Occipital lobe (tissue), 1 donor: ENCODE measurements around the gene COTL1. TPM values are rescaled to one million over a fixed set of nuclear protein-coding genes. Genes with fewer than 3 reads are reported as not detected.

Source experiments
- total RNA-seq: library from RNA; depleted of rRNA; stranded (reverse); fragments of >200 nt; gene quantifications from one replicate; pipeline ENCODE4 v1.2.3, GENCODE V29; 2014

Gene COTL1
- total RNA-seq, 1 donor from 2014 or later: 89.7 TPM

Other genes with a start within 250 kb of the COTL1 start
- gene ATP2C2, start 249.5 kb downstream of the COTL1 start, total RNA-seq: 7.0 TPM
- 12.8 TPM for gene MEAK7, start 113.4 kb downstream of the COTL1 start, total RNA-seq
- gene KLHL36, start 30.4 kb upstream of the COTL1 start, total RNA-seq: 75.2 TPM
- gene USP10, start 81.9 kb upstream of the COTL1 start, total RNA-seq: 46.5 TPM
- 2.7 TPM for gene CRISPLD2, start 201.9 kb upstream of the COTL1 start, total RNA-seq